Hematopoietic multipotent progenitor cell treated with erythropoietin and hydrocortisone succinate and interleukin-3 and kit ligand, for 6 days (in vitro differentiated cells): ENCODE results near the gene CPA5.

ENCODE experiments used
- DNase-seq: peaks from one replicate; pipeline ENCODE4 v3.0.0-alpha.2; 2015

The CPA5 gene

GRCh38 chr7:130401101-130401500, 56.5 kb downstream of the CPA5 start:
- DNase-seq = no peak

- no peak for DNase-seq
Measured at GRCh38 chr7:130401578-130401977, 57.0 kb downstream of the CPA5 start.

GRCh38 chr7:130405003-130405402, 60.4 kb downstream of the CPA5 start:
- no peak for DNase-seq

GRCh38 chr7:130409067-130409711, 64.6 kb downstream of the CPA5 start:
- DNase-seq = no peak

- DNase-seq = no peak
Measured at GRCh38 chr7:130409712-130410072, 65.1 kb downstream of the CPA5 start.

GRCh38 chr7:130410868-130411541, 66.4 kb downstream of the CPA5 start:
- no peak for DNase-seq

- no peak for DNase-seq
Measured at GRCh38 chr7:130413201-130413600, 68.6 kb downstream of the CPA5 start.

- DNase-seq = peak; percentile 27
Measured at GRCh38 chr7:130415006-130415405, 70.4 kb downstream of the CPA5 start.

GRCh38 chr7:130417213-130417612, 72.6 kb downstream of the CPA5 start:
- DNase-seq = peak; percentile 53

GRCh38 chr7:130418306-130418705, 73.7 kb downstream of the CPA5 start:
- no peak for DNase-seq
